GM12865 (cell line): ENCODE results near the gene CA5B.
"Not testable (repeated sequence)": the region's sequence is repeated elsewhere in the genome, so short reads cannot be mapped to it uniquely, and the experiment has no call there.

Experiments used
- DNase-seq: peaks from one replicate; pipeline ENCODE4 v3.0.0; 2010; ENCODE audit warnings: low read depth
- H3K4me3 ChIP-seq: 2 replicates; pipeline ENCODE4 v1.5.1; 2011; ENCODE audit warnings: mild to moderate bottlenecking, low read depth, low read length, control low read depth
- TF ChIP-seq, protein P1 (sequence below): IDR thresholded peaks from 2 replicates; pipeline ENCODE4 v1.5.1; 2011; ENCODE audit warnings: low read length, control low read depth, low read depth, inconsistent platforms; ENCODE audit not compliant: insufficient read depth; ENCODE audit errors: missing control alignments

CA5B gene

DNA sequence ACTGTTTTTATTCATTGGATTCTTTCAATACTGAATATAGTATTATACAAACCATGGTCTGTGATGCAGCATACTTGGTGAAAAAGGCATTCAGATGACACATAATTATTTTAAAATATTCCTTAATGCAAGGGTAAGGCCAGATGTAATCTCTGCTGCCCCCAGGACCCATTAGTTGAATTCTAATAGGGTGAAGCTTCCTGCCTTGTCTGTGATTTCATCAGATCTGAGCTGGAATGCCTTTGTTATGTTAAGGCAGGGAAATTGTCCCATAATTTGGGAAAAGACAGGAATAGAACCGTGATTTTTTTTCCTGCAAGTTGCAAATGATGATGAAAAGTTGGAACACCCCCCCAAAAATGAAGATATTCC, 78.4 kb downstream of the CA5B start:
- H3K4me3 ChIP-seq = no peak overlapping the region
- TF ChIP-seq, protein P1, sequence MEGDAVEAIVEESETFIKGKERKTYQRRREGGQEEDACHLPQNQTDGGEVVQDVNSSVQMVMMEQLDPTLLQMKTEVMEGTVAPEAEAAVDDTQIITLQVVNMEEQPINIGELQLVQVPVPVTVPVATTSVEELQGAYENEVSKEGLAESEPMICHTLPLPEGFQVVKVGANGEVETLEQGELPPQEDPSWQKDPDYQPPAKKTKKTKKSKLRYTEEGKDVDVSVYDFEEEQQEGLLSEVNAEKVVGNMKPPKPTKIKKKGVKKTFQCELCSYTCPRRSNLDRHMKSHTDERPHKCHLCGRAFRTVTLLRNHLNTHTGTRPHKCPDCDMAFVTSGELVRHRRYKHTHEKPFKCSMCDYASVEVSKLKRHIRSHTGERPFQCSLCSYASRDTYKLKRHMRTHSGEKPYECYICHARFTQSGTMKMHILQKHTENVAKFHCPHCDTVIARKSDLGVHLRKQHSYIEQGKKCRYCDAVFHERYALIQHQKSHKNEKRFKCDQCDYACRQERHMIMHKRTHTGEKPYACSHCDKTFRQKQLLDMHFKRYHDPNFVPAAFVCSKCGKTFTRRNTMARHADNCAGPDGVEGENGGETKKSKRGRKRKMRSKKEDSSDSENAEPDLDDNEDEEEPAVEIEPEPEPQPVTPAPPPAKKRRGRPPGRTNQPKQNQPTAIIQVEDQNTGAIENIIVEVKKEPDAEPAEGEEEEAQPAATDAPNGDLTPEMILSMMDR = no peak
- DNase-seq = no peak

DNA sequence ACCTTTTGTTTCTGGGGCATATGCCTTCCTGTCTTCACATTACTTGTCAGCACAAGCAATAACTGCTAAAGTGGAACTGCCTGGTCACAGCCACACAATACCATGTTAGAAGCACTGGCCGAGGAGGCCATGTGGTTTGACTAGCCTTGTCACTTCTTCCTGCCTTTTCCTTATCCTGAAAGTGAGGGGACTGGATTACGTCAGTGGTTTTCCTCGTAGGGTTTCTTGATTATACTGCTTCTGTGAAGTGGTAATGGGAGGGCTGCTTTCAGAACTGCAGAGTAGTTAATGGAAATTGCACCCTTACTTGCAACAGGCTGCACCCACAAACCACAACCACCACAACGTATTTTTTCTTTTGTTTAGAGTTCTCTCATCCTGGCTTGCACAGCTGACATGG, 78.8 kb downstream of the CA5B start:
- peak; percentile 28 for DNase-seq
- TF ChIP-seq, protein P1 = no peak
- H3K4me3 ChIP-seq = no peak overlapping the region

DNA sequence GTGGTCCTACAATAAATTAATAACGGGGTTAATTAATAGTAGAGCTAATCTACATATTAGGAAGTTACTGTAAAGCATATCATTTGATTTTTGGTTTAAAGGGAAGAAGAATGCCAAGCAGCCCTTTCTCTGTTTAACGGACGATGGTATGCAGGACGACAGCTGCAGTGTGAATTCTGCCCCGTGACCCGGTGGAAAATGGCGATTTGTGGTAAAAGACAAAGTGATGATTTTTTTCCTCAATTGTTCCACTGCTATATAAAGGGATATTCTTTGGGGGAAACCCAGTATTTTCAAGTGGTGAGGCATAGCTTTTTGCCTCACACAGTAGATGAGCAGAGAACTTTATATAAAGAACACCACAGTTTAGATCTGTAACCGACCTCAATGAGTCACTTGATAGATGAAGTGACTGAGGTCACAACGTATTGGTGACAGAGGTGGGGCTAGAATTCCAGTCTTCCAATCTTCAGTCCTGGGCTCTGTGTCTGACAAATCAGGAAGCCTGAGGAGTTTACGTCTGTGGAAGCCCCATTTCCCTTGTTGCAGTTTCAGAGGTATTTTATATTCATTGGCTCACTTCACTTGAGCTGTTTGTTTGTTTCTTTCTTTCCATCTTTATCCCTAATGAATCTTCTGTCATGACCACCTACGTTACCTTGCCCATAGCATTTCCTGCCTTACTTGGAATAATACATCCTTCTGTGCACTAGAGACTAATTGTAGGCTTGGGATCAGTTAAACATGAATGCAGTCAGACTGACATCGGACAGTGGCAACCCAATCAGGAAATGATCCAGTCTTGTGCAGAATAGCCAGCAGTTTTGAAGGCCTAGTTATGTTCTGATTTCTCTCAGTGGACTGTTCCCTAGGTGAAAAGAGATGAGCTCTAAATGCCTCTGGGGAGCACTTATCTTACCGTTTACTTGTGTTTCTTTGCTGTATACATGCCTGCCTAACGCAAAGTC, 82.3 kb downstream of the CA5B start:
- no peak for DNase-seq
- TF ChIP-seq, protein P1 = no peak

DNA sequence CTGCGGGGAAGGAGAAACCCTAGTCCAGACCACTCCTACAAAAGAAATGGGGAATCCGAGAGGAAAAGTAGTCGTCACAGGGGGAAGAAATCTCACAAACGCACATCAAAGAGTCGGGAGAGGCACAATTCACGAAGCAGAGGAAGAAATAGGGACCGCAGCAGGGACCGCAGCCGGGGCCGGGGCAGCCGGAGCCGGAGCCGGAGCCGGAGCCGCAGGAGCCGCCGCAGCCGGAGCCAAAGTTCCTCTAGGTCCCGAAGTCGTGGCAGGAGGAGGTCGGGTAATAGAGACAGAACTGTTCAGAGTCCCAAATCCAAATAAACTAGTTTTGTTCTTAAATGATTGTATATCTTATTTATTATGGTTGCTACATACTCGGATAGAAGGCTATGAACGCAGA, 84.9 kb downstream of the CA5B start:
- TF ChIP-seq, protein P1 = no peak
- H3K4me3 ChIP-seq = no peak overlapping the region
- DNase-seq = no peak

More for the DNA sequence above, 82.3 kb downstream of the CA5B start:
- H3K4me3 ChIP-seq = no peak overlapping the region

DNA sequence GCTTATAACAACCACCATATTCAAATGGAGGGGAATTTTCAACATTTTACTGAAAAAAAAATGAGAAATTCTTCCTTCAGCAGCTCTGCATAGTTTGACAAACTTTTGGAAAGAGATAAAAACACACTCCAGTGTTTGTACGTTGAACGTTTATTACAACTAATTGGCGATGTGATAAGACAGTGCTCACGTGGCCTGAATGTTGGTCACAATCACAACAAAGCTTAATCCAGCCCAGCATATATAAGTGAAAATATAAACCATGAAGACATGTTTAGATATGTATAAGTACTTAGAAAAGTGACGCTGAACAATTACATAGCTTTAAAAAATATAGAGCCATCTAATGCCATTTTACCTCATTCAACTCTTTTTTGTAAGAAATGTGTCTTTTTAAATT, 87.9 kb downstream of the CA5B start:
- TF ChIP-seq, protein P1 = no peak
- DNase-seq = no peak

DNA sequence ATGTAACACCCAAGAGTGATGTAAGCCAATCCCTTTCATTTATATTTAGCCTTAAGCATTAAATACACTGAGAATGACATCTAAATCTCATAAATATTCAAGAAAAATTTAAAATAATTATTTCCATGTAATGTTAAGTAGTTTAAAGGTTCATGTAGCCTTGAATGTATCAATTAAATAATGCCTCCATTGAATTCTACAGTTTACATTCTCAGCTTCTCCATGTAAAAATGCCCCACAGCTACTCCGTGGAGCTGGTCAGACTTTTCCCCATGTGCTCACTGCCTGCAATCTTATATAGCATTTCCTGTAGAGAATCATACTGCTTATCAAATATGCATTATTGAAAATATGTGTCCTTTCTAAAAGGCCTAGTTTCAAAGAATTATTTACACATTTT, 91.1 kb downstream of the CA5B start:
- DNase-seq = no peak
- H3K4me3 ChIP-seq = no peak overlapping the region
- TF ChIP-seq, protein P1 = no peak

More for the DNA sequence above, 87.9 kb downstream of the CA5B start:
- H3K4me3 ChIP-seq = no peak overlapping the region

DNA sequence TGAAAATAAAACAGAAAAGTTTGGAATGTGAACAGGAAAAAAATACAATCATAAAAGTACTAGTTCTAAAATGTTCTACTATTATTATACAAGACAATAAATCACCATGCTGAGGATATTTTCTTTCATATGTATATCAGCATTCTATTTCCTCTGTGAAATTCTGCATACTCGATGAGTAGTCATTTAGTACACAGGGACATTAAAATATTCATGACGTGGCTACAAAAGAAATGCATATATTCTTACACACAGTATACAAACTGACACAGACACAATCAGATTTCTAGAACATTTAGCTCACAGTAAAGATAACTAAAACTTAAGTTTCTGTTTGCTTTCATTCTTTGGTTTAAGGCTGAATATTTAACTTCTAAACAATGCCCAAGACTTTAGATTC, 93.3 kb downstream of the CA5B start:
- not testable (repeated sequence) for H3K4me3 ChIP-seq, DNase-seq
